ENCODE measurements around the gene SNX5. TPM values are rescaled to one million over a fixed set of nuclear protein-coding genes. Genes with fewer than 3 reads are reported as not detected.

SNX5 gene
- total and polyA plus RNA-seq, 2 of the 13 experiments (the other 11 are each of a cell fraction or from before 2014, with no cell fraction given): 664 to 1,040 TPM

- TF ChIP-seq FOXP1 (IDR thresholded peaks at IDR 0.05) (peak; percentile 57; the same call in 1 of the 2 replicates), FOXP1 (CRISPR knock-in tag; IDR thresholded peaks at IDR 0.05) (peak; percentile 77), HHEX (CRISPR knock-in tag; IDR thresholded peaks at IDR 0.05) (no peak), HDAC2 (CRISPR knock-in tag; IDR thresholded peaks at IDR 0.05) (peak; percentile 56), KIAA2018 (CRISPR knock-in tag; IDR thresholded peaks at IDR 0.05; ENCODE audit: borderline replicate concordance) (no peak), YEATS4 (CRISPR knock-in tag; IDR thresholded peaks at IDR 0.05; ENCODE audit: borderline replicate concordance) (no peak), THRA (CRISPR knock-in tag; IDR thresholded peaks at IDR 0.05; ENCODE audit: borderline replicate concordance) (no peak), SUZ12 (IDR thresholded peaks at IDR 0.05; ENCODE audit: low read depth, low read length) (no peak), ZNF567 (CRISPR knock-in tag; IDR thresholded peaks at IDR 0.05; ENCODE audit: borderline replicate concordance) (0 out of 2 replicates have a peak, but pooled peaks have one; percentile 34), MIER2 (CRISPR knock-in tag; IDR thresholded peaks at IDR 0.05) (no peak), MLLT10 (CRISPR knock-in tag; IDR thresholded peaks at IDR 0.05) (no peak), ATF1 (CRISPR knock-in tag; IDR thresholded peaks at IDR 0.05) (0 out of 2 replicates have a peak, but pooled peaks have one; percentile 22), ZNF572 (CRISPR knock-in tag; IDR thresholded peaks at IDR 0.05) (no peak), NCOA2 (CRISPR knock-in tag; IDR thresholded peaks at IDR 0.05) (peak; percentile 65; the same call in 1 of the 2 replicates), ZBTB33 (CRISPR knock-in tag; IDR thresholded peaks at IDR 0.05) (no peak), ZNF317 (CRISPR knock-in tag; IDR thresholded peaks at IDR 0.05) (no peak), FOXK2 (IDR thresholded peaks at IDR 0.05) (peak; percentile 48; the same call in 1 of the 2 replicates), ELF1 (CRISPR knock-in tag; IDR thresholded peaks at IDR 0.05) (no peak), FOXJ3 (CRISPR knock-in tag; IDR thresholded peaks at IDR 0.05; ENCODE audit: borderline replicate concordance) (no peak)
These were observed 76.2 kb downstream of the SNX5 start (continued) for GRCh38 chr20:17892189-17892938.
